Mesothelial cell of epicardium (in vitro differentiated cells): ENCODE measurements around the gene KIAA0930. TPM values are rescaled to one million over a fixed set of nuclear protein-coding genes. Genes with fewer than 3 reads are reported as not detected.
"Not testable (repeated sequence)": the region's sequence is repeated elsewhere in the genome, so short reads cannot be mapped to it uniquely, and the experiment has no call there.

Experiments
- DNase-seq, 2 experiments: peaks; one replicate each; pipeline ENCODE4 v3.0.0; 2021; ENCODE audit warnings: low spot score in 2 of 2; ENCODE audit not compliant: unreplicated experiment in 2 of 2
- H3K27ac Mint-ChIP-seq: 2 replicates; pipeline ENCODE4 v1.8.0; 2021; ENCODE audit warnings: mixed read lengths
- H3K27me3 Mint-ChIP-seq: 2 replicates; pipeline ENCODE4 v1.8.0; 2021; ENCODE audit warnings: low read depth, mixed read lengths
- H3K36me3 Mint-ChIP-seq: 2 replicates; pipeline ENCODE4 v1.8.0; 2021; ENCODE audit warnings: mixed read lengths
- H3K4me1 Mint-ChIP-seq: 2 replicates; pipeline ENCODE4 v1.8.0; 2021; ENCODE audit warnings: mixed read lengths
- H3K4me3 Mint-ChIP-seq: 2 replicates; pipeline ENCODE4 v1.8.0; 2021; ENCODE audit warnings: mild to moderate bottlenecking, moderate library complexity, mixed read lengths
- H3K9me3 Mint-ChIP-seq: 2 replicates; pipeline ENCODE4 v1.8.0; 2021; ENCODE audit warnings: mixed read lengths
- CTCF ChIP-seq: fragments of 200-600 bp; sonication (generic); IDR thresholded peaks from one replicate; pipeline ENCODE4 v1.5.0; 2021; ENCODE audit warnings: antibody characterized with exemption; ENCODE audit not compliant: unreplicated experiment
- total RNA-seq: library from RNA; stranded (reverse); gene quantifications from 3 replicates; pipeline ENCODE4 v1.2.1, GENCODE V29; 2021

KIAA0930 gene
- total RNA-seq, 1 donor from 2014 or later, result 31.1 TPM

- Mint-ChIP-seq H3K27ac (no peak overlapping the region), H3K36me3 (no peaks in the 10 kb centered on the region)
Observed at GRCh38 chr22:45259754-45260394, 19.2 kb upstream of the KIAA0930 start.

GRCh38 chr22:45257941-45258340 is 17.2 kb upstream of the KIAA0930 start:
- H3K4me3 Mint-ChIP-seq, H3K27me3 Mint-ChIP-seq, H3K27ac Mint-ChIP-seq, DNase-seq, H3K4me1 Mint-ChIP-seq, H3K9me3 Mint-ChIP-seq, H3K36me3 Mint-ChIP-seq: not testable (repeated sequence)

More at GRCh38 chr22:45259754-45260394, 19.2 kb upstream of the KIAA0930 start:
- H3K9me3 Mint-ChIP-seq, result peaks cover 9% of the 10 kb centered on the region
- H3K27me3 Mint-ChIP-seq, result no peaks in the 10 kb centered on the region
- H3K4me3 Mint-ChIP-seq, result no peak overlapping the region
- TF ChIP-seq CTCF, result no peak
- DNase-seq, result no peak
- H3K4me1 Mint-ChIP-seq, result peaks cover 6% of the 10 kb centered on the region

GRCh38 chr22:45254789-45255278 is 14.1 kb upstream of the KIAA0930 start:
- no peaks in the 10 kb centered on the region for H3K36me3 Mint-ChIP-seq
- H3K9me3 Mint-ChIP-seq, result peaks cover 9% of the 10 kb centered on the region
- no peak for TF ChIP-seq CTCF
- no peak overlapping the region for H3K4me3 Mint-ChIP-seq
- no peak overlapping the region for H3K27ac Mint-ChIP-seq
- no peaks in the 10 kb centered on the region for H3K4me1 Mint-ChIP-seq
- no peak for DNase-seq
- no peaks in the 10 kb centered on the region for H3K27me3 Mint-ChIP-seq

- Mint-ChIP-seq H3K27ac (no peak overlapping the region), H3K27me3 (no peaks in the 10 kb centered on the region), H3K36me3 (no peaks in the 10 kb centered on the region), H3K4me1 (no peaks in the 10 kb centered on the region), H3K4me3 (no peak overlapping the region), H3K9me3 (peaks cover 9% of the 10 kb centered on the region)
- no peak for TF ChIP-seq CTCF
- no peak for DNase-seq
Observed at GRCh38 chr22:45254388-45254787, 13.7 kb upstream of the KIAA0930 start.

- no peak for TF ChIP-seq CTCF
Observed at GRCh38 chr22:45253039-45253641, 12.4 kb upstream of the KIAA0930 start.

GRCh38 chr22:45251825-45252224 is 11.1 kb upstream of the KIAA0930 start:
- TF ChIP-seq CTCF, result no peak
- Mint-ChIP-seq H3K9me3 (no peaks in the 10 kb centered on the region), H3K4me1 (peaks cover under 1% of the 10 kb centered on the region), H3K36me3 (no peaks in the 10 kb centered on the region), H3K27ac (no peak overlapping the region), H3K27me3 (no peaks in the 10 kb centered on the region), H3K4me3 (no peak overlapping the region)
- DNase-seq, result no peak

More at GRCh38 chr22:45253039-45253641, 12.4 kb upstream of the KIAA0930 start:
- no peaks in the 10 kb centered on the region for H3K27me3 Mint-ChIP-seq
- no peaks in the 10 kb centered on the region for H3K36me3 Mint-ChIP-seq
- no peak for DNase-seq
- H3K9me3 Mint-ChIP-seq, result peaks cover 8% of the 10 kb centered on the region
- no peaks in the 10 kb centered on the region for H3K4me1 Mint-ChIP-seq
- no peak overlapping the region for H3K27ac Mint-ChIP-seq
- H3K4me3 Mint-ChIP-seq, result no peak overlapping the region
